ENCODE results near the gene MACROD2. TPM values are rescaled to one million over a fixed set of nuclear protein-coding genes. Genes with fewer than 3 reads are reported as not detected.

The MACROD2 gene
- total and polyA plus RNA-seq, 7 donors: 0.20 to 4.8 (median 0.87) TPM

DNA sequence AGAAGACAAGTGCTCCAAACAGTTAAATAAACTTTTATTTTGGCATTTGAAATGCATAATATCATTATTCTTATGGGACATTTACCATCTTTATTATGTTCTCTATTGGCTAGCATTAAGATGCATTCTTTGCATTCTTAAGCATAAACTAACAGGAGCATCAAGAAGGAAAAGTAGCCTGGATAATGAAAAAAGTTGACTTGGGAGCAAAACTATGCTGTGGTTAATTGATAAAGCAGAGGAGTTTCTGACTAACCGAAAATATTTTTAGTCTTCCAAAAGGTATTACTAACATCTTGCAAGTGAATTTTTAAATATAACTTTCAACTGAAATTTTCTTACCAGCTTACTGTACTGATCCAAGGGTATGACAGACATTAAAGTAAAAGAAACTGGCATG, 201.8 kb downstream of the MACROD2 start:
- Histone ChIP-seq H3K27me3 (ENCODE audit: insufficient read depth in 3 of 3, low read length in 2 of 3) (no peaks in the 10 kb centered on the region), H3K9me3 (no peaks in the 10 kb centered on the region), H3K27ac (no peak overlapping the region), H3K4me1 (no peaks in the 10 kb centered on the region), H3K4me3 (no peak overlapping the region), H3K36me3 (ENCODE audit: insufficient read depth in 1 of 2, low read depth in 1 of 2) (no peaks in the 10 kb centered on the region)
- DNase-seq (no peak), ATAC-seq (no peak)
- intact Hi-C loops (cut with DNase I): no loop called here
- TF ChIP-seq, protein P1, sequence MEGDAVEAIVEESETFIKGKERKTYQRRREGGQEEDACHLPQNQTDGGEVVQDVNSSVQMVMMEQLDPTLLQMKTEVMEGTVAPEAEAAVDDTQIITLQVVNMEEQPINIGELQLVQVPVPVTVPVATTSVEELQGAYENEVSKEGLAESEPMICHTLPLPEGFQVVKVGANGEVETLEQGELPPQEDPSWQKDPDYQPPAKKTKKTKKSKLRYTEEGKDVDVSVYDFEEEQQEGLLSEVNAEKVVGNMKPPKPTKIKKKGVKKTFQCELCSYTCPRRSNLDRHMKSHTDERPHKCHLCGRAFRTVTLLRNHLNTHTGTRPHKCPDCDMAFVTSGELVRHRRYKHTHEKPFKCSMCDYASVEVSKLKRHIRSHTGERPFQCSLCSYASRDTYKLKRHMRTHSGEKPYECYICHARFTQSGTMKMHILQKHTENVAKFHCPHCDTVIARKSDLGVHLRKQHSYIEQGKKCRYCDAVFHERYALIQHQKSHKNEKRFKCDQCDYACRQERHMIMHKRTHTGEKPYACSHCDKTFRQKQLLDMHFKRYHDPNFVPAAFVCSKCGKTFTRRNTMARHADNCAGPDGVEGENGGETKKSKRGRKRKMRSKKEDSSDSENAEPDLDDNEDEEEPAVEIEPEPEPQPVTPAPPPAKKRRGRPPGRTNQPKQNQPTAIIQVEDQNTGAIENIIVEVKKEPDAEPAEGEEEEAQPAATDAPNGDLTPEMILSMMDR (IDR thresholded peaks at IDR 0.05): no peak
- 58 to 71% (median 60%) methylated on average over 1 of the region's 1 CpG for WGBS, 3 donors

DNA sequence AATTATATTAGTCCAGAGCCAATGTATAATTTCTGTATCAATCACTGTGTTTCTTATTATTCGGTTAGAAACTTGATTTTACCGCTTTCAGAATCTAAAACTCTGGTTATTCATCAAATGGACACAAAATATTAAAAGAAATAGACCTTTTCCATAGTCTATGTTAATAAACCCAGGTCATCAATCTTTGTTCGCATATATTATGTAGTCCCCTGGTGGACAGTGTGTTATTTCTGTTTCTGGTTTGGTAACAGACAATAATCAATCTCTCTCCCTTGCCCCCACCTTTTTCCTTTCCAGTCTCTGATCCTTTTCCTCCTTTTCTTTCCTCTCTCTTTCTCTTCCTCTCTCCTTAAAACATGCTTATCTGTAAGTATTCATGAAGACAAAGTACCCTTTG, 203.1 kb downstream of the MACROD2 start:
- H3K4me3 ChIP-seq: no peak overlapping the region
- no peaks in the 10 kb centered on the region for H3K4me1 ChIP-seq
- intact Hi-C loops (cut with DNase I): no loop called here
- ATAC-seq (no peak), DNase-seq (no peak)
- TF ChIP-seq, protein P1 (IDR thresholded peaks at IDR 0.05): no peak
- no peak overlapping the region for H3K27ac ChIP-seq
- no peaks in the 10 kb centered on the region for H3K27me3 ChIP-seq (ENCODE audit: insufficient read depth in 3 of 3, low read length in 2 of 3)
- WGBS, 3 donors: 86 to 94% (median 89%) methylated on average over 3 of the region's 3 CpGs
- H3K36me3 ChIP-seq (ENCODE audit: insufficient read depth in 1 of 2, low read depth in 1 of 2): no peaks in the 10 kb centered on the region
- no peaks in the 10 kb centered on the region for H3K9me3 ChIP-seq

DNA sequence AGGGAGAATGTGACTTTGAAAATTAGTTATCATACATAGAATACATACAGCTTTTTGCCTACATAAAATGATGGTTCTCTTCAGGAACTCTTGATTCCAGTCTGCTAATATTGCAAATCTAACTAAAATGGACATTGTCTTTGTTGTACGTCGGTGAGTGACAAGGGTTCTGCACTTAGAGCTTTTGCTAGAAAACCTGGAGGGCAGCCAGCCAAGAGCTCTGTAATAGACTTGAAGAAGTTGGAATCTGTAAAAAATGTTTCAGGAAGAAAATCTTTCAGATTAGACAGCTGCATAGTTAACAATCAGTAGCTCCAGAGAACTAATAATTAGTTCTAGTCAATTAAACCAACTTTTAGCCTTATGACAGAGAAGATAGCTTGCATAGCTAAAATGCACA, 203.8 kb downstream of the MACROD2 start:
- TF ChIP-seq, protein P1 (IDR thresholded peaks at IDR 0.05): no peak
- ATAC-seq: no peak
- H3K4me3 ChIP-seq: no peak overlapping the region
- no peak for DNase-seq
- intact Hi-C loops (cut with DNase I): no loop called here
- no peaks in the 10 kb centered on the region for H3K4me1 ChIP-seq
- H3K9me3 ChIP-seq: no peaks in the 10 kb centered on the region
- no peaks in the 10 kb centered on the region for H3K27me3 ChIP-seq (ENCODE audit: insufficient read depth in 3 of 3, low read length in 2 of 3)
- no peak overlapping the region for H3K27ac ChIP-seq
- no peaks in the 10 kb centered on the region for H3K36me3 ChIP-seq (ENCODE audit: insufficient read depth in 1 of 2, low read depth in 1 of 2)
- 23 to 28% (median 24%) methylated on average over 2 of the region's 2 CpGs for WGBS, 3 donors

DNA sequence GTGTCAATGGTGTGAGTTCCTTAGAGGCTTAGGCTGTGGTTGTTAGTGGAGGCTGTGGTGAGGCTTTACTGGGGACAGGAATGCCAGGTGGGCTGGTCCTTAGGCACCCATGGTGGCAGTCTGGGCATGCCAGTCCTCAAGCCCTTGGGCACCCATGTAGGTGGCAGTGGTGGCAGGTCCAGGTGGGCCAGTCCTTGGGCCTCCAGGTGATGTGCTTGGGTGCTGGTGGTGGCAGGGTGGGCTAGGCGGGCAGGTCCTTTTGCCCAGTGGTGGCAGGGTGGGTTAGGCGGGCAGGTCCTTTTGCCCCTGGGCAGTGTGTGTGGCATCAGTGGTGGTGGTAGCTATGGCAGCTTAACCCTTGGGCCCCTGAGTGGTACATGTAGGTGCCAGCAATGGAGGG, 208.3 kb downstream of the MACROD2 start:
- no peaks in the 10 kb centered on the region for H3K36me3 ChIP-seq (ENCODE audit: insufficient read depth in 1 of 2, low read depth in 1 of 2)
- TF ChIP-seq, protein P1 (IDR thresholded peaks at IDR 0.05): no peak
- WGBS, 3 donors: 94 to 100% (median 100%) methylated on average over 2 of the region's 2 CpGs
- no peaks in the 10 kb centered on the region for H3K9me3 ChIP-seq
- DNase-seq: no peak
- no peaks in the 10 kb centered on the region for H3K4me1 ChIP-seq
- H3K4me3 ChIP-seq: no peak overlapping the region
- intact Hi-C loops (cut with DNase I): no loop called here
- no peak for ATAC-seq
- H3K27ac ChIP-seq: no peak overlapping the region
- H3K27me3 ChIP-seq (ENCODE audit: insufficient read depth in 3 of 3, low read length in 2 of 3): no peaks in the 10 kb centered on the region

DNA sequence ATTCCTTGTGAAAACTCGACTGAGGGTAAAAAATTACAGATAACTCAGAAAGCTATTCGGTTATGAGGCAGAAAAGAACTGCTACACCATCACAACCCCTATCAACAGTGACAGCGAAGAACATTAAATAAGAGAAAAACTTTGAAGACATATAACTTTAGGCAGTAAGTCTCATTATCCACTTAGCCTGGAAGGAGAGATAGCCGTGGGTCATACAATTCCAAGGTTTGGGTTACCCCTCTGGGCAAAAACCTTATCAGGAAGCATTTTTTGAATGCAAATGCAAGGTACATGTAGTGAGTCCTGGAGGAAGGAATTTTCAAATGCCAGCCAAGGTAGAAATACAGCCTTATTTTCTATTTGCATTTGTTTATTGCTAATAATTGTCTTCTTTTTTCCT, 212.3 kb downstream of the MACROD2 start:
- 51 to 57% (median 51%) methylated on average over 4 of the region's 4 CpGs for WGBS, 3 donors

More for the DNA sequence above, 212.3 kb downstream of the MACROD2 start:
- Histone ChIP-seq H3K27ac (no peak overlapping the region), H3K36me3 (ENCODE audit: insufficient read depth in 1 of 2, low read depth in 1 of 2) (no peaks in the 10 kb centered on the region), H3K4me3 (no peak overlapping the region), H3K4me1 (no peaks in the 10 kb centered on the region), H3K9me3 (no peaks in the 10 kb centered on the region), H3K27me3 (ENCODE audit: insufficient read depth in 3 of 3, low read length in 2 of 3) (no peaks in the 10 kb centered on the region)
- no peak for DNase-seq
- intact Hi-C loops (cut with DNase I): no loop called here
- no peak for ATAC-seq
- TF ChIP-seq, protein P1 (IDR thresholded peaks at IDR 0.05): no peak

Measured in psoas muscle (tissue), 8 donors.